Hair follicle dermal papilla cell (primary cell): ENCODE measurements around the gene OARD1. TPM values are rescaled to one million over a fixed set of nuclear protein-coding genes. Genes with fewer than 3 reads are reported as not detected.

Source experiments
- total RNA-seq: library from RNA; depleted of rRNA; stranded (reverse); fragments of >200 nt; gene quantifications from 2 replicates; pipeline ENCODE4 v1.2.3, GENCODE V29; 2012

OARD1 gene
- 2.8 and 3.2 TPM in 2 replicates for total RNA-seq

GRCh38 chr6:41071923-41072835, at the start of gene OARD1:
TSS of gene OARD1 (minus strand) at chr6:41072356. CDS start at chr6:41071634, 722 bp downstream.

GRCh38 chr6:41072836-41073202, 663 bp upstream of the OARD1 start, which contains the start of gene NFYA:
TSS of gene NFYA (plus strand) at chr6:41072974. CDS start at chr6:41079090, 6,116 bp downstream.

GRCh38 chr6:41053041-41053440, 19.1 kb downstream of the OARD1 start, which contains the start of gene APOBEC2:
TSS of gene APOBEC2 (plus strand) at chr6:41053202. CDS start at chr6:41053348, 146 bp downstream.

GRCh38 chr6:41042226-41043055, 29.7 kb downstream of the OARD1 start, which contains the start of gene TSPO2:
TSS of gene TSPO2 (plus strand) at chr6:41042467. CDS start at chr6:41042986, 519 bp downstream.

GRCh38 chr6:41039060-41039998, 32.8 kb downstream of the OARD1 start, which contains the start of gene UNC5CL:
TSS of gene UNC5CL (minus strand) at chr6:41039221. CDS start at chr6:41035074, 4,147 bp downstream.

Other genes starting within 250 kb of the OARD1 start
- 0.12 TPM in 1 of 2 replicates, not detected in the other for gene UNC5CL, start 33.1 kb downstream of the OARD1 start, total RNA-seq
- gene TSPO2, start 29.9 kb downstream of the OARD1 start, total RNA-seq, result not detected in 2 replicates
- not detected in 2 replicates for gene APOBEC2, start 19.2 kb downstream of the OARD1 start, total RNA-seq
- 9.5 and 12.3 TPM in 2 replicates for gene NFYA, start 618 bp upstream of the OARD1 start, total RNA-seq
- not detected in 2 replicates for gene TREML1, start 82.0 kb upstream of the OARD1 start, total RNA-seq
- 0.16 TPM in 1 of 2 replicates, not detected in the other for gene TREM2, start 90.8 kb upstream of the OARD1 start, total RNA-seq
- gene TREML2, start 128.8 kb upstream of the OARD1 start, total RNA-seq, result not detected in 2 replicates
- gene TREML4, start 156.0 kb upstream of the OARD1 start, total RNA-seq, result not detected in 2 replicates
- not detected in 2 replicates for gene TREM1, start 214.3 kb upstream of the OARD1 start, total RNA-seq